ENCODE measurements around the gene RMDN2.

DNA sequence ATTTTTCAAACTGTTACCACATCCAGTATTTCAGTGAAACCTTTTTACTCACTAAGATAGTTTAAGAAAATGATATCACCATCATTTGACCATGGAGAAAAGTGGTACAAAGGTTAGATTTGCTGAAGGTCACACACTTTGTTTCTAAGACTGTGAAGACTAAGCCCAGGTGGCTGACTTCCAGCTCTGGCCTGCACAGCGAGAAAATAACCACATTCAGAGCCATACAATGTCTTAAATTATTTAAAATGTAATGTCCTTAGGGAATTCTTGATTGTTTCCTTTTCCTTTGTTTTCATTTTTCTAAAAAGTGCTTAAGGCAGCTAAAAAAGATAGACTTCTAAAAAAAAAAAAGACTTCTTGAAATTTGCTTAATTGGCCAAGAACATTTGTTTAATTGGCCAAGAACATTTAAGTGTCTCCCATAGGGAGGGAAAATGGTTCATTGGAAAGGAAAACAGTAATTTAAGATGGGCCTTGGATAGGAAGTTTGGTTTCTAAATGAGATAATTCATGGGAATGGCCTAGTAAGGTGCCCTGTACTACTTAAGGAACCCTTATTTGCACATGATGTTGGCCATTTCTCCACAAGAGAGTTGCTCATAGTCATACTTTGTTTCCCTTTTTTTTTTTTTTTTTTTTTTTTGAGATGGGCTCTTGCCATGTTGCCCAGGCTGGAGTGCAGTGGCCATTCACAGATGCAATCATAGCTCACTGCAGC is 105.7 kb downstream of the RMDN2 start:
- TF ChIP-seq, protein P1, sequence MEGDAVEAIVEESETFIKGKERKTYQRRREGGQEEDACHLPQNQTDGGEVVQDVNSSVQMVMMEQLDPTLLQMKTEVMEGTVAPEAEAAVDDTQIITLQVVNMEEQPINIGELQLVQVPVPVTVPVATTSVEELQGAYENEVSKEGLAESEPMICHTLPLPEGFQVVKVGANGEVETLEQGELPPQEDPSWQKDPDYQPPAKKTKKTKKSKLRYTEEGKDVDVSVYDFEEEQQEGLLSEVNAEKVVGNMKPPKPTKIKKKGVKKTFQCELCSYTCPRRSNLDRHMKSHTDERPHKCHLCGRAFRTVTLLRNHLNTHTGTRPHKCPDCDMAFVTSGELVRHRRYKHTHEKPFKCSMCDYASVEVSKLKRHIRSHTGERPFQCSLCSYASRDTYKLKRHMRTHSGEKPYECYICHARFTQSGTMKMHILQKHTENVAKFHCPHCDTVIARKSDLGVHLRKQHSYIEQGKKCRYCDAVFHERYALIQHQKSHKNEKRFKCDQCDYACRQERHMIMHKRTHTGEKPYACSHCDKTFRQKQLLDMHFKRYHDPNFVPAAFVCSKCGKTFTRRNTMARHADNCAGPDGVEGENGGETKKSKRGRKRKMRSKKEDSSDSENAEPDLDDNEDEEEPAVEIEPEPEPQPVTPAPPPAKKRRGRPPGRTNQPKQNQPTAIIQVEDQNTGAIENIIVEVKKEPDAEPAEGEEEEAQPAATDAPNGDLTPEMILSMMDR (IDR thresholded peaks at IDR 0.05), result no peak
- no peak for TF ChIP-seq POLR2A (IDR thresholded peaks at IDR 0.05)
